GM12878 (cell line): ENCODE results near the gene NOS3. TPM values are rescaled to one million over a fixed set of nuclear protein-coding genes. Genes with fewer than 3 reads are reported as not detected.

Experiments
- EP300 ChIP-seq, 2 experiments: fragments of 150-350 bp in 1 of 2; IDR thresholded peaks; 2 replicates each; pipeline ENCODE4 v1.6.1; 2011 to 2012; ENCODE audit warnings: low read depth in 2 of 2, low read length in 2 of 2, borderline replicate concordance in 1 of 2, improper control_type of control experiment in 1 of 2, inconsistent platforms in 1 of 2; ENCODE audit not compliant: control insufficient read depth in 1 of 2
- GABPA ChIP-seq: IDR thresholded peaks from 2 replicates; pipeline ENCODE4 v1.6.1; 2014; ENCODE audit warnings: antibody characterized with exemption, low read depth, mild to moderate bottlenecking, inconsistent platforms
- HDGF ChIP-seq: fragments of 450-650 bp; IDR thresholded peaks from 2 replicates; pipeline ENCODE4 v1.6.1; 2016; ENCODE audit warnings: antibody characterized with exemption
- MYB ChIP-seq: fragments of 150-350 bp; IDR thresholded peaks from 2 replicates; pipeline ENCODE4 v1.6.1; 2014; ENCODE audit warnings: mild to moderate bottlenecking, low read depth, low read length, borderline replicate concordance
- NFYA ChIP-seq: IDR thresholded peaks from 2 replicates; pipeline ENCODE4 v1.6.1; 2011; ENCODE audit warnings: low read depth, mild to moderate bottlenecking, low read length, improper control_type of control experiment, borderline replicate concordance
- POLR2AphosphoS2 ChIP-seq: IDR thresholded peaks from 2 replicates; pipeline ENCODE4 v1.6.1; 2011; ENCODE audit warnings: low read depth, mild to moderate bottlenecking, low read length, improper control_type of control experiment, moderate library complexity
- USF2 ChIP-seq: IDR thresholded peaks from 2 replicates; pipeline ENCODE4 v1.6.1; 2011; ENCODE audit warnings: low read depth, low read length, improper control_type of control experiment, borderline replicate concordance
- ZBED1 ChIP-seq: IDR thresholded peaks from 2 replicates; pipeline ENCODE4 v1.6.1; 2016; ENCODE audit warnings: borderline replicate concordance
- polyA plus RNA-seq, 11 experiments: library from polyadenylated mRNA; depleted of rRNA in 4 of 11; unstranded in 6 of 11; stranded (reverse) in 5 of 11; fragments of >200 nt; fragmentation: Nextera tagmentation in 4 of 11; fragmentation: Illumina TruSeq in 1 of 11; extraction: Ambion mirVana in 4 of 11; extraction: Trizol in 1 of 11; gene quantifications; 1 replicate in 1 of 11; 2 replicates in 10 of 11; pipeline versions ENCODE4 v1.2.1 to v1.2.3, GENCODE V29; 2011 to 2016; ENCODE audit warnings: inconsistent platforms in 2 of 11, missing spikeins in 2 of 11, low read depth in 1 of 11
- total RNA-seq, 4 experiments: library from RNA; depleted of rRNA in 3 of 4; stranded (reverse); fragments of >200 nt in 3 of 4; fragmentation: Illumina TruSeq in 1 of 4; extraction: Trizol in 1 of 4; gene quantifications; 2 replicates each; pipeline versions ENCODE4 v1.2.1 to v1.2.3, GENCODE V29; 2013 to 2021
- TF ChIP-seq, protein P1 (sequence below): fragments of 450-650 bp; IDR thresholded peaks from 2 replicates; pipeline ENCODE4 v1.6.1; 2017; ENCODE audit warnings: low read depth, mild to moderate bottlenecking, moderate library complexity

Gene NOS3
- total and polyA plus RNA-seq, 10 of the 15 experiments (the other 5 are each of a cell fraction or from before 2014, with no cell fraction given): 0.06 to 0.92 (median 0.30) TPM; not detected in 3

DNA sequence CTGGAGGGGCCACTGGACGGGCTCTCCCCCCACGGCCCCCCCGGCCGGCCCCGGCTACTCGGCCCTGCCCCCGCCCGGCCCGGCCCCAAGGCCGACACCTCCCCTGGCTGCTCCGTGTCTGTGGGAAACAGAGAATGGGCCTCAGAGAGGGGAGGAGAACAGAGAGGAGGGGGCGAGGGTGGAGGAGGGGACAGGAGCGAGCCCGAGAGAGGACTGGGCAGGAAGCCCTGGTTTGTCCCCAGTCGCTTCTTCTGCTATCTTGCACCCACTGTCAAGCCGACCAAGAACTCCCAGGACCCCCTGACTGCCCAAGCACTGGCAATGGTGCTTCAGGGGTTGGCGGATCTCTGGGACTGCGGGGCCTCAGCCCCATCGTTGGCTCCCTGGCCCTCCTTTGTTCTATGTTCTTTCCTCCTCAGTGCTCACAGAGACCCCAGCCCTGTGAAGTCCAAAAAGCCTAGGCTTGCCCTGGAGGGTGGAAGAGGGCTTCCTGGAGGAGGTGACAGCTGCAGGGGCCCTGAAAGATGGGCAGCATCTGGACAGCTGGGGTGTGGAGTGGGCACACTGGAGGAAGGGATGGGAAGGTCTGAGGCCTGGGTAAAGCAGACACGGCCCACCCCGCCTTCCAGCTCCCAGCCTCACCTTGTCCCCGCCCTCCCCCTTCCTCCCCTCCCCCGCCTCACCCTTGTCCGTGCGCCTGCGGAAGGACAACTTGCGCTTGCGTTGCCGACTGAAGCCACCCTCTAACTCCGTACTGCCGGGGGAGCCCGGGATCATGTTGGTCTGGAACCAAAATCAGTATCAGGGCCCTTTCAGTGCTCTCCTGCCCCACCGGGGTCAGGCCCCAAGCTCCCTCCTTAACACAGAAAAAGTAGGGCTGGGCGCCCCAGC lies 42.8 kb upstream of the NOS3 start (continued):
- TF ChIP-seq GABPA (no peak), ZBED1 (no peak), MYB (no peak), EP300 (IDR thresholded peaks at IDR 0.05; ENCODE audit: borderline replicate concordance in 1 of 2, control insufficient read depth in 1 of 2, low read depth in 2 of 2, low read length in 2 of 2) (no peak), HDGF (no peak), POLR2AphosphoS2 (no peak), USF2 (no peak), NFYA (no peak)
- TF ChIP-seq, protein P1, sequence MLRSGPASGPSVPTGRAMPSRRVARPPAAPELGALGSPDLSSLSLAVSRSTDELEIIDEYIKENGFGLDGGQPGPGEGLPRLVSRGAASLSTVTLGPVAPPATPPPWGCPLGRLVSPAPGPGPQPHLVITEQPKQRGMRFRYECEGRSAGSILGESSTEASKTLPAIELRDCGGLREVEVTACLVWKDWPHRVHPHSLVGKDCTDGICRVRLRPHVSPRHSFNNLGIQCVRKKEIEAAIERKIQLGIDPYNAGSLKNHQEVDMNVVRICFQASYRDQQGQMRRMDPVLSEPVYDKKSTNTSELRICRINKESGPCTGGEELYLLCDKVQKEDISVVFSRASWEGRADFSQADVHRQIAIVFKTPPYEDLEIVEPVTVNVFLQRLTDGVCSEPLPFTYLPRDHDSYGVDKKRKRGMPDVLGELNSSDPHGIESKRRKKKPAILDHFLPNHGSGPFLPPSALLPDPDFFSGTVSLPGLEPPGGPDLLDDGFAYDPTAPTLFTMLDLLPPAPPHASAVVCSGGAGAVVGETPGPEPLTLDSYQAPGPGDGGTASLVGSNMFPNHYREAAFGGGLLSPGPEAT: no peak
